ENCODE data around the gene NDUFB3. TPM values are rescaled to one million over a fixed set of nuclear protein-coding genes. Genes with fewer than 3 reads are reported as not detected.
A peak's percentile ranks its signal among the peaks of the same experiment; 100 is the strongest.
"Not testable (repeated sequence)": the region's sequence is repeated elsewhere in the genome, so short reads cannot be mapped to it uniquely, and the experiment has no call there.

NDUFB3 gene
- total RNA-seq, 1 donor: 25.7 TPM

- H3K4me2 ChIP-seq (ENCODE audit: insufficient read depth, low read length): peak overlapping the region; percentile 44
- H3K36me3 ChIP-seq (ENCODE audit: insufficient read depth, low read length): peaks cover 5% of the 10 kb centered on the region
- H2AFZ ChIP-seq (ENCODE audit: low read length): no peak overlapping the region
- H3K4me3 ChIP-seq (ENCODE audit: insufficient read depth, low read length): no peak overlapping the region
- H3K9me3 ChIP-seq (ENCODE audit: low read depth, low read length): no peaks in the 10 kb centered on the region
- H3K27ac ChIP-seq (ENCODE audit: low read depth, low read length): peak overlapping the region; percentile 68
- H3K27me3 ChIP-seq (ENCODE audit: insufficient read depth, low read length): no peaks in the 10 kb centered on the region
- H3K4me1 ChIP-seq (ENCODE audit: insufficient read depth, low read length): peaks cover 17% of the 10 kb centered on the region
- peaks cover 90% of the 10 kb centered on the region for H3K79me2 ChIP-seq (ENCODE audit: insufficient read depth, low read length)
- peaks cover 19% of the 10 kb centered on the region for H4K20me1 ChIP-seq (ENCODE audit: insufficient read depth, low read length)
- TF ChIP-seq, protein P1, sequence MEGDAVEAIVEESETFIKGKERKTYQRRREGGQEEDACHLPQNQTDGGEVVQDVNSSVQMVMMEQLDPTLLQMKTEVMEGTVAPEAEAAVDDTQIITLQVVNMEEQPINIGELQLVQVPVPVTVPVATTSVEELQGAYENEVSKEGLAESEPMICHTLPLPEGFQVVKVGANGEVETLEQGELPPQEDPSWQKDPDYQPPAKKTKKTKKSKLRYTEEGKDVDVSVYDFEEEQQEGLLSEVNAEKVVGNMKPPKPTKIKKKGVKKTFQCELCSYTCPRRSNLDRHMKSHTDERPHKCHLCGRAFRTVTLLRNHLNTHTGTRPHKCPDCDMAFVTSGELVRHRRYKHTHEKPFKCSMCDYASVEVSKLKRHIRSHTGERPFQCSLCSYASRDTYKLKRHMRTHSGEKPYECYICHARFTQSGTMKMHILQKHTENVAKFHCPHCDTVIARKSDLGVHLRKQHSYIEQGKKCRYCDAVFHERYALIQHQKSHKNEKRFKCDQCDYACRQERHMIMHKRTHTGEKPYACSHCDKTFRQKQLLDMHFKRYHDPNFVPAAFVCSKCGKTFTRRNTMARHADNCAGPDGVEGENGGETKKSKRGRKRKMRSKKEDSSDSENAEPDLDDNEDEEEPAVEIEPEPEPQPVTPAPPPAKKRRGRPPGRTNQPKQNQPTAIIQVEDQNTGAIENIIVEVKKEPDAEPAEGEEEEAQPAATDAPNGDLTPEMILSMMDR (IDR thresholded peaks at IDR 0.05; ENCODE audit: extremely low read depth, low read depth, low read length): no peak
- DNase-seq (ENCODE audit: insufficient read length, low spot score, missing footprints): peak; percentile 57
These were observed 14.7 kb upstream of the NDUFB3 start for GRCh38 chr2:201057087-201057521.

- H2AFZ ChIP-seq (ENCODE audit: low read length): no peak overlapping the region
- H3K27me3 ChIP-seq (ENCODE audit: insufficient read depth, low read length): no peaks in the 10 kb centered on the region
- peak overlapping the region; percentile 44 for H3K4me2 ChIP-seq (ENCODE audit: insufficient read depth, low read length)
- TF ChIP-seq, protein P1 (IDR thresholded peaks at IDR 0.05; ENCODE audit: extremely low read depth, low read depth, low read length): no peak
- peaks cover 88% of the 10 kb centered on the region for H3K79me2 ChIP-seq (ENCODE audit: insufficient read depth, low read length)
- H3K36me3 ChIP-seq (ENCODE audit: insufficient read depth, low read length): peaks cover 5% of the 10 kb centered on the region
- no peaks in the 10 kb centered on the region for H3K9me3 ChIP-seq (ENCODE audit: low read depth, low read length)
- DNase-seq (ENCODE audit: insufficient read length, low spot score, missing footprints): no peak
- H4K20me1 ChIP-seq (ENCODE audit: insufficient read depth, low read length): peaks cover 19% of the 10 kb centered on the region
- peaks cover 17% of the 10 kb centered on the region for H3K4me1 ChIP-seq (ENCODE audit: insufficient read depth, low read length)
- H3K4me3 ChIP-seq (ENCODE audit: insufficient read depth, low read length): no peak overlapping the region
- peak overlapping the region; percentile 68 for H3K27ac ChIP-seq (ENCODE audit: low read depth, low read length)
These were observed 14.0 kb upstream of the NDUFB3 start for GRCh38 chr2:201057715-201058248.

- peaks cover 5% of the 10 kb centered on the region for H3K36me3 ChIP-seq (ENCODE audit: insufficient read depth, low read length)
- H3K4me1 ChIP-seq (ENCODE audit: insufficient read depth, low read length): peaks cover 17% of the 10 kb centered on the region
- H4K20me1 ChIP-seq (ENCODE audit: insufficient read depth, low read length): peaks cover 19% of the 10 kb centered on the region
- H3K4me3 ChIP-seq (ENCODE audit: insufficient read depth, low read length): no peak overlapping the region
- no peak for DNase-seq (ENCODE audit: insufficient read length, low spot score, missing footprints)
- TF ChIP-seq, protein P1 (IDR thresholded peaks at IDR 0.05; ENCODE audit: extremely low read depth, low read depth, low read length): no peak
- no peak overlapping the region for H3K4me2 ChIP-seq (ENCODE audit: insufficient read depth, low read length)
- H2AFZ ChIP-seq (ENCODE audit: low read length): no peak overlapping the region
- no peak overlapping the region for H3K27ac ChIP-seq (ENCODE audit: low read depth, low read length)
- no peaks in the 10 kb centered on the region for H3K9me3 ChIP-seq (ENCODE audit: low read depth, low read length)
- peaks cover 89% of the 10 kb centered on the region for H3K79me2 ChIP-seq (ENCODE audit: insufficient read depth, low read length)
- no peaks in the 10 kb centered on the region for H3K27me3 ChIP-seq (ENCODE audit: insufficient read depth, low read length)
These were observed 12.9 kb upstream of the NDUFB3 start for GRCh38 chr2:201058914-201059313.

- peaks cover 17% of the 10 kb centered on the region for H3K4me1 ChIP-seq (ENCODE audit: insufficient read depth, low read length)
- no peak for DNase-seq (ENCODE audit: insufficient read length, low spot score, missing footprints)
- H3K4me2 ChIP-seq (ENCODE audit: insufficient read depth, low read length): no peak overlapping the region
- peaks cover 82% of the 10 kb centered on the region for H3K79me2 ChIP-seq (ENCODE audit: insufficient read depth, low read length)
- no peaks in the 10 kb centered on the region for H3K9me3 ChIP-seq (ENCODE audit: low read depth, low read length)
- no peaks in the 10 kb centered on the region for H3K27me3 ChIP-seq (ENCODE audit: insufficient read depth, low read length)
- H3K36me3 ChIP-seq (ENCODE audit: insufficient read depth, low read length): peaks cover 5% of the 10 kb centered on the region
- H4K20me1 ChIP-seq (ENCODE audit: insufficient read depth, low read length): peaks cover 16% of the 10 kb centered on the region
- TF ChIP-seq, protein P1 (IDR thresholded peaks at IDR 0.05; ENCODE audit: extremely low read depth, low read depth, low read length): no peak
- no peak overlapping the region for H3K27ac ChIP-seq (ENCODE audit: low read depth, low read length)
- H3K4me3 ChIP-seq (ENCODE audit: insufficient read depth, low read length): no peak overlapping the region
- H2AFZ ChIP-seq (ENCODE audit: low read length): no peak overlapping the region
These were observed 11.6 kb upstream of the NDUFB3 start for GRCh38 chr2:201059961-201060755.

DNA sequence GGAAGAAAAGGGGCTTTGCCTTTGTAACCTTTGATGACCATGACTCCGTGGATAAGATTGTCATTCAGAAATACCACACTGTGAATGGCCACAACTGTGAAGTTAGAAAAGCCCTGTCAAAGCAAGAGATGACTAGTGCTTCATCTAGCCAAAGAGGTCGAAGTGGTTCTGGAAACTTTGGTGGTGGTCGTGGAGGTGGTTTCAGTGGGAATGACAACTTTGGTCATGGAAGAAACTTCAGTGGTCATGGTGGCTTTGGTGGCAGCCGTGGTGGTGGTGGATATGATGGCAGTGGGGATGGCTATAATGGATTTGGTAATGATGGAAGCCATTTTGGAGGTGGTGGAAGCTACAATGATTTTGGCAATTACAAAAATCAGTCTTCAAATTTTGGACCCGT is 8.3 kb upstream of the NDUFB3 start:
- H4K20me1 ChIP-seq (ENCODE audit: insufficient read depth, low read length); DNase-seq (ENCODE audit: insufficient read length, low spot score, missing footprints); H3K36me3 ChIP-seq (ENCODE audit: insufficient read depth, low read length); H3K27ac ChIP-seq (ENCODE audit: low read depth, low read length); H2AFZ ChIP-seq (ENCODE audit: low read length); H3K4me2 ChIP-seq (ENCODE audit: insufficient read depth, low read length); H3K4me3 ChIP-seq (ENCODE audit: insufficient read depth, low read length); H3K9me3 ChIP-seq (ENCODE audit: low read depth, low read length); H3K4me1 ChIP-seq (ENCODE audit: insufficient read depth, low read length); H3K27me3 ChIP-seq (ENCODE audit: insufficient read depth, low read length): not testable (repeated sequence)
- H3K79me2 ChIP-seq (ENCODE audit: insufficient read depth, low read length): peaks cover 87% of the 10 kb centered on the region

Data from osteoblast (primary cell).